GM19438 (cell line): ENCODE data around the gene LRRC1.

Experiments
- ATAC-seq: cut with Tn5 transposase; IDR thresholded peaks from one replicate; pipeline ENCODE4 v1.9.1; 2021; ENCODE audit warnings: low read depth; ENCODE audit not compliant: unreplicated experiment

Gene LRRC1

DNA sequence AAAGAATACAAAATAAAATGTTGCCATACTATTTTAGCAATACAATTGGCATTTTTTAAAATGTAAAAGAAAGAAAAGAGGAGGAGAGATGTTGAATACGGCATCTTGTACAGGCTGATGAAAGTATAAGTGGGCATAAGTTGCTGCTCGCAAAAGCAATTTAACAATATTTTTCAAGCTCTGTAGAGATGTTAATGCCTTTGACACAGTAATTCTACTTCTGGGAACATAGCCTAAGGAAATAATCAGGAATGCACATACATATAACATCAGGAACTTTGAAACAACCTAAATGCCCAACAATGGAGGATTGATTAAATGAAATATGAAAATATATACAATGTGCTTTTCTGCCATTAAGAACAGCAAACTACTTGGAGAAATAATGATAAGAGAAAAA is 80.2 kb downstream of the LRRC1 start:
- no peak for ATAC-seq

DNA sequence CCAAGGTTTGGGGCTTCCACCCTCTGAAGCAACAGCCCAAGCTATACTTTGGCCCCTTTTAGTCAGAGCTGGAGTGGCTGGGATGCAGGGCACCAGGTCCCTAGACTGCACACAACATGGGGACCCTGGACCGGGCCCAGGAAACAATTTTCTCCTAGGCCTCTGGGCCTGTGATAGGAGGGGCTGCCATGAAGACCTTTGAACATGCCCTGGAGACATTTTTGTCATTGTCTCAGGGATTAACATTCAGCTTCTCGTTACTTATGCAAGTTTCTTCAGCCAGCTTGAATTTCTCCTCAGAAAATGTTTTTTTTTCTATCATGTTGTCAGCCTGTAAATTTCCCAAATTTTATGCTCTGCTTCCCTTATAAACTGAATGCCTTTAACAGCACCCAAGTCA is 82.3 kb downstream of the LRRC1 start:
- ATAC-seq: no peak

DNA sequence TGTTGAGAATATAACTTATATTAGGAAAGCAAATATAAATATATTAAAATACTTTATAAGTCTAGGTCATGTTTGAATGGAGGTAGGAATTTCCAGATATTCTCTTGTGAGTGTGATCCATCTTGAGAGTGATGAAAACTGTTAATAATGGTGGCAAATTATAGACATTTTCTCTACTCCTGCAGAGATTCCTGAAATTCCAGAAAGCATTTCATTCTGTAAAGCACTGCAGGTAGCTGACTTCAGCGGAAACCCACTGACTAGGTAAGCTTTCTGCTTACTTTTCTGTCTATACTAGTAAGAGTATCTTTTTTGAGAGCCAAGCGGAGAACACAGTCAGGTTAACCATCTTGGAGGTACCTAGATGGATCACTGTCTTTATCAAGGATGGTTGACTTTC is 84.0 kb downstream of the LRRC1 start:
- no peak for ATAC-seq

DNA sequence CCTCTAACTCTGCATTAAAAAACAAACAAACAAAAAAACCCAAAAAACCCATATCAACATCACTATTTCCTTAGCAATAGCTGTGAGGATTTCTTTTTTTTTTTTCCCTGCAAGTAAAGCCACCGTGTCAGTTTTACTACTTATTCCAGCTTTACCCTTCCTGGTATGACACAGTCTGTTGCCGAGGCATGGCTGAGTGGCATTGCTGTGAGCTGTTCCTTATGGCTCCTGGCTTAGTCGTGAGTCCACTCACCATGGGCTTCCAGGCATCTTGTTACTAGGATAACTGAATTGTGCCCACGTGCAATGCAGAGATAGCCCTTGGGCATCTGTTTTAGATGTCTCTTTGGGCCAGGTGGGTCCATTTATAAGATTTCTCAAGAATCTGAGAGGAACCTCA is 84.8 kb downstream of the LRRC1 start:
- ATAC-seq: no peak

DNA sequence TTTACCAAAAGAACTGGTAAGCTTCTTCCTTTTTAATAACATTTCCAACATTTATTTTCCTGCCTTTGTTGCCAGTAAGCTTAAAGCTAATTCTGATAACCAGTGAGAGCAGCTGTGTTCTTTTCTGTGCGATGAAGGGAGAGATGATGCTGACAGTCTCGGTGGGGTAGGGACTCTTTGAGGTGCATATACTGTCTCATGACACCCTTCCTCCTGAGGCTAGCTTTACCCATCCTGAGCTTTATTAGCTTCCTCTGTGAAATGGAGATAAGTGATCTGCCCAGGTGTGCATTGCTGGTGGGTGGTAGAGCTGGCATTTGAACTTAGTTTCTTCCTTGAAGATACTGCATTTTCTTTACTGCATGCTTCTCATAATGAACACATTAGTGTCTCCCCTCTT is 92.5 kb downstream of the LRRC1 start:
- no peak for ATAC-seq

- ATAC-seq: no peak
Measured at GRCh38 chr6:53888931-53889330, 94.1 kb downstream of the LRRC1 start.

- no peak for ATAC-seq
Measured at GRCh38 chr6:53889365-53889764, 94.6 kb downstream of the LRRC1 start.

DNA sequence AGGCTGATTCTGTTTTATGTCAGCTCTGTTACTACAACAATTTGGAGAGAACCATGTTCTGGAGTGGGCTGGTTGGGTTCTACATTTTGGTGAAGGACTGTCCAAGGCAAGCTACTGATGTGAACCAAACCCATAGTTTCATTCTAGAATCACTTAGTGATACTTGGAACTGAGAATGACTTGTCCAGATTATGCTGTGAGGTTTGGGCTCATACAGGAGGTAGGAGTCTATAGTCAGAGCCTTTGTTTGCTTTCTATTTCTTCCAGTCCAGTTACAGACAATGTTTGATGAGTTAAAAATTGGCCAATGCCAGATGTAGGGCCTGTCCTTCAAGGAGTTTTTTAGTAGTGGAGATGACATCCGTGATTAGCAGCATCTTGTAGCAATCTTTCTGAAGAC is 97.9 kb downstream of the LRRC1 start:
- peak; percentile 92 for ATAC-seq

- ATAC-seq: peak; percentile 60
Measured at GRCh38 chr6:53894091-53894490, 99.3 kb downstream of the LRRC1 start.

- no peak for ATAC-seq
Measured at GRCh38 chr6:53896196-53896595, 101.4 kb downstream of the LRRC1 start.

DNA sequence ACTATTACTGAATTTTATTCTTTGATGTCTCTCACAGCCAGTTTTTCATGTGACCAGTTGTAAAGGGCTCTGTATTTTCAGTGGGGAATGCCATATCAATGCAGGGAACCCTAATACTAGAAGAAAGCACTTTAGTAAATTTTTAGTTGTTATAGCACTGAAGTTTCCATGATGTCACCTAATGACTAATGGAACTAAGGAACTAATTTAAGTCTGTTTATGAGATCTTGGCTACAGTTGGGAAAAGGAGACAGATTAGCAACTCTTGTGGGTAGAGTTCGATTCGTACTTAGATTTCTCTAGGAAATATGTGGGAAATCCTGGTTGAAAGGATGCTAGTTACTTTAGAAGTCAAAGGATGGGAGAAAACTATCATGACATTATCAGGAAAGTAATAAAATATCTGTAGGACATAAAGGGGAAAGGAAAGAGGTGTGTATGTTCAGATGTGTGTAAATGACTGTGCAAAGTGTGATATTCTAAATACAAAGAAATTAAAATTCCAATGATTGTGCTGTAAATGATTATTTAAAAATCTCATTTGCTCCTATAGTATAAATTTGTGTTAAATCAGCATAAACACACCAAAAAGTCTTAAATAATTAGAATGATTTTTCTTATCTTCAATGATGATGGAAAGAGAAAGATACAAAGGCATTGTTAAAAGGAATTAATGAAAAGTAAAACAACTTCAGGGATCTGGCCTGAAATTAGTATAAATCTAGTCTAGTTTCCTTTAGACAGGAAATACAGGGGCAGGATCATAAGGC is 103.4 kb downstream of the LRRC1 start:
- no peak for ATAC-seq

DNA sequence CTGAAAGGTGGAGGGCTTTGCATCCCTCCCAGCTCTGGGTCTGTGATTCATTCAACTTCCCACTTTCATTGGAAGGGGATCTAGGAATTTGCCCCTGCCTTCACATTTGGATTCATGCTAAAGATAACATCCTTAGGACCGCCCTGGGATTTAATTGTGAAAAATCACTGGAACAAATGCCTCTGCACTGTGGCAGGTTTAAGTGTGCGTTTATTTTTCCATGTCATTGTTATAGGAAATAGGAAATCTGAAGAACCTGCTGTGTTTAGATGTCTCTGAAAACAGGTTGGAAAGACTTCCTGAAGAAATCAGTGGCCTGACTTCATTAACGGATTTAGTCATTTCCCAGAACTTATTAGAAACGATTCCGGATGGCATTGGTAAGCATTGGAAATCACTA is 104.7 kb downstream of the LRRC1 start:
- ATAC-seq: no peak

DNA sequence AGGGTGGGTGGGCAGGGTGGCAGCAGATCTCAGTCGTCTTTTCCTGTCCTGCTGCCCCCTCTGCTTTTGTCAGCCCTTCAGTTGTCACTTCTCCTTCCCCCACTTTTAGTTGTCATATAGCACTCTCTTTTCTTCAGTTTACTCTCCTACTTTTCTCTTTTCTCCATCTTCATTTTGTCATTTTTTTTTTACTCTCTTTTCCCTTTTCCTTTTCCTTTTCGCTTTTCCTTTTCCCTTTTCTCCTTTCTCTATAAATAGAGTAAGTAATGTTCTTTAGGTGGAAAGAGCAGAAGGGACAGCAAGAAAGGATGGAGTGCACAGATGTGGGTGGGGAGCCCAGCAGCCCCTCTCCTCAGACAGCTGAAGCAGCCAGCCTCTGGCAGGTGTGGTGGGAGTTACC is 108.6 kb downstream of the LRRC1 start:
- ATAC-seq: no peak

DNA sequence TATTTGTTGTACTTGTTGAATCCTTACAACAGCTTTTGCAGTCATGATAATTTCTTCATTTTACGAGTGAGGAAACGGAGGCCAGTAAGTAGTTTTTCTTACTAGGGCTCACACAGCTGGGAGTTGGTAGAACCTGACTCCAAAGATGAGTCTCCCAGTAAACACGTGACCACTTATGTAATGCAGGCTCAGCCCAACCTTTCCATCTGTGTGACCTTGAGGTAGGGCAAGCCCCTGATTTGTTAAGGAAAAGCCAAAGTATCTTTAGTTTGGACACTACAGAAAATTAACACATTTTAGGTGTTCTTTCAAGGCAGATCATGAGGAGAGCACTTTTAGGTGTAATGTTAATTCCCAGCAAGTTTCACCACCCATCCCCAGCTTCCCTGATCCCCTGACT is 111.3 kb downstream of the LRRC1 start:
- no peak for ATAC-seq

DNA sequence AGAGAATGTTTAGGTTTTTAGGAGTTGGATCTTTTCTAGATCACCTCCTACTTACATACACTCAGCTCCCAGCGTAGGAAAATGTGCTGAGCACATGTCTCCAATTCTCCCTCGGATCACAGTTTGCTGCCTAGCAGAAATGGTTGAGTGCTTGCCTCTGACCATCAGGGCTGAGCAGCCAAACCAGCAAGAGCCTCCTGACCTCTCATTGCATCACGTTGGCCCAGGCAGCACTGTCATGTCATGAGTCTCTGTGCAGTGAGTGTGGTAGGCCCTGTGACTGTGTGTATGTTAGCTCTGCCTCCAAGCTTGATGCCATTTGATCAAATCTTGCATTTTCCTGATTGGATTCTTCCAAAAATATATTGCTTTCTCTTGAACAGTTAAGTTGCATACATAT is 112.0 kb downstream of the LRRC1 start:
- ATAC-seq: no peak

- ATAC-seq: no peak
Measured at GRCh38 chr6:53910834-53911233, 116.0 kb downstream of the LRRC1 start.

DNA sequence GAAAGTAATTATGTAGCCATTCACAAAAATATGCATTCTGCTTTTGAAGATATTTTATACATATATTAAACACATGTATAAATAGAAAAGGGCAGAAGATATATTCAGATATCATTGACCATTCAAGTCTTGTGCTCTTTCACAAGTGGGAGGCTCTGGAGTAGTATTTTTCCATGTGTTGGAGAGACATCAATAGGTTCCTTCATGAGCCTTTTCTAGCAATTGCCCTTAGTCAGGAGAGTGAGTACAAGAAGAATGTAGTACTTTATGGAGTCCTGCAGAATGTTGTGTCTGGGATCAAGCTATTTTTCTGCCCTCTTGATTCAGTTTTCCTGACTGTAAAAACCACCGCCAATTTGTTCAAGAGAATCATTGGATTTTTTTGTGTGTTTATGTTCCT is 117.9 kb downstream of the LRRC1 start:
- ATAC-seq: no peak

DNA sequence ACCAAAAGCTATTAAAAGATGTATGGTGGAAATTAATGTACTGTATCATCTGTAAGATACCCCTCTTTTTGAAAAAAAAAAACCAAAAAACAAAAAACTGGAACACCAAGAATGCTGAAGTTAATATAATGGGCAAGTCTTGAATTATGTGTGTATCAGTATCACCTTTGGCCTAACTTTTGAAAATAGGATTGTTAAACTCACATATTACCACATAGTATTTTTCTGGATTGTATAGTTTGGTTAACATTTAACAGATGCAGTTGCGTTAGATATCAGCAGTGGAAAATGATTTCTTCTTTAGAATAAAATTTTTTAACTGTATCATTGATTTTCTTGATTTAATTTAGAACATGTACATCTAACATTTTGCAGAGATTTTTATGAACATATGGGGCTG is 118.5 kb downstream of the LRRC1 start:
- ATAC-seq: no peak

DNA sequence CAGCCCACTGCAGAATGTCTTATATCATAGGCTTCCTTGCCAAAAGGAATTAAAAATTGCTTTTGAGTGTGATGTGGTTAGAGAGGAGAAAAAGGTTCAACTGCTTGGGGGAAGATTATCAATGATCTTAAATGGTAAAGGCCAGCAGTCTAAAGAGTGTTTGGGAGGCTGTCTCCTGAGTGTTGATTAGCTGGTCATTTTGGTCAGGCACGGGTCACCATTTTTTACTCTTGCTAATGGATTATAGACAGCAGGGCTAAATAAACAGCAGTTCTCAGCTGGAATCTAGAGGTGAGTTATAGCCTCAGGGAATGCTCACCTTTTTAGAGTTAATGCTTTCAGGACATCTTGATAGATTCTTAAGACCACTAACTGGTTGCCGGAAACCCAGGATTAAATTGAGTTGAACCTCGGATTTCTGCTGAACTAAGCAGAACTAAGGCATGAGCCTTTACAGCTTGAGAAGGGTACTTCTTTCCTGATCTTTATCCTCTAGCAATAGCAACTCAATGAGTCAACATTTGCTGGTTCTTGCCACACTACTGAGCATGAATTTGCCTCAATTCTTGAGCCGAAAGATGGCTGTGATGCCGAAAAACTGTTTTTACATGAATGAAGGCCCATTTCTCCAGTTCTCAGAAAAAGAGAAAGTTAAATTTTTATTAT is 120.4 kb downstream of the LRRC1 start:
- ATAC-seq: no peak

- peak; percentile 74 for ATAC-seq
Measured at GRCh38 chr6:53916804-53917463, 122.1 kb downstream of the LRRC1 start.

DNA sequence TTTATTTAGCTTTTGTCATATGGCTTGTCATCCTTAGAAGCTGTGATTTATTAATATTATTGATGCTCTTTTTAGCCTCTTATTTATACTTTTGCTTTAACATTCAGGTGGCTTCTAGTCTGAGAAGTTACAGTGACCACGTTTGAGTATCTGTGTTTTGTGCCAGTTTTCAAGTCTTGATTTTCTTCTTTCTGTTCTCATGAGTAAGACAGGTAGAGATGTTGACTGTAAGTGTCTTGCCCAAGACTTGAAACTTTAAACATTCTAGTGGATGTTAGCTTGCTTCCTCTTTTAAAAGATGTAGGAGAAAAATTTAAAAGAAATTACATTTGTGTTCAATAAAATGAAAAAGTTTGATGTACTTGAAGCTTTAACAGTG is 122.6 kb downstream of the LRRC1 start:
- ATAC-seq: peak; percentile 57
